Gastroesophageal sphincter (tissue), 3 donors: ENCODE data around the gene BPGM.

ENCODE experiments used
- EP300 ChIP-seq: sonication (generic); formaldehyde crosslinking; IDR thresholded peaks from one replicate; pipeline ENCODE4 v1.6.1; 2017; ENCODE audit warnings: antibody characterized with exemption, mild to moderate bottlenecking
- TF ChIP-seq, protein P1 (sequence below), 4 experiments: fragments of 200-600 bp in 2 of 4; fragments of 450-650 bp in 2 of 4; sonication (generic) in 1 of 4; IDR thresholded peaks; one replicate each; pipeline ENCODE4 v1.5.1; 2017 to 2019; ENCODE audit warnings: antibody characterized with exemption in 4 of 4, mild to moderate bottlenecking in 2 of 4, moderate library complexity in 2 of 4

DNA sequence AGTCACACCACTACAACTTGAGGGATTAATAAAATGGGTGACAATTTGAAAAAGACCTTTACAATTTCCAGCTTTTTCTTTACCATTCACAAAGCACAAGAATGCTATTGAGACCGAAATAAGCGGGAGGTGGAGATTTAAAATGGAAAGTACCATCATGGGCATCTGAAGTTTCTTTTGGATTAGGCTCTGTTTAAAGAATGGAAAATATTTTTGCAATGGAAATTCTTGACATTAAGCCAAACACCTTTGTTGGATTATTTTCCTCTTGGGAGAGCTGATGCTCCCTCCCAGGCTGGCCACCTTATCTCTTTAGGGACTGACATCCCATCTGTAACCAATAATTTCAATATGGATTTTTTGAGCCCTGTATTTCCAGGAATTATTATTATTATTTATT is 62.5 kb downstream of the BPGM start:
- TF ChIP-seq, protein P1, sequence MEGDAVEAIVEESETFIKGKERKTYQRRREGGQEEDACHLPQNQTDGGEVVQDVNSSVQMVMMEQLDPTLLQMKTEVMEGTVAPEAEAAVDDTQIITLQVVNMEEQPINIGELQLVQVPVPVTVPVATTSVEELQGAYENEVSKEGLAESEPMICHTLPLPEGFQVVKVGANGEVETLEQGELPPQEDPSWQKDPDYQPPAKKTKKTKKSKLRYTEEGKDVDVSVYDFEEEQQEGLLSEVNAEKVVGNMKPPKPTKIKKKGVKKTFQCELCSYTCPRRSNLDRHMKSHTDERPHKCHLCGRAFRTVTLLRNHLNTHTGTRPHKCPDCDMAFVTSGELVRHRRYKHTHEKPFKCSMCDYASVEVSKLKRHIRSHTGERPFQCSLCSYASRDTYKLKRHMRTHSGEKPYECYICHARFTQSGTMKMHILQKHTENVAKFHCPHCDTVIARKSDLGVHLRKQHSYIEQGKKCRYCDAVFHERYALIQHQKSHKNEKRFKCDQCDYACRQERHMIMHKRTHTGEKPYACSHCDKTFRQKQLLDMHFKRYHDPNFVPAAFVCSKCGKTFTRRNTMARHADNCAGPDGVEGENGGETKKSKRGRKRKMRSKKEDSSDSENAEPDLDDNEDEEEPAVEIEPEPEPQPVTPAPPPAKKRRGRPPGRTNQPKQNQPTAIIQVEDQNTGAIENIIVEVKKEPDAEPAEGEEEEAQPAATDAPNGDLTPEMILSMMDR (IDR thresholded peaks at IDR 0.05): no peak
- TF ChIP-seq EP300: no peak
